Keratinocyte (primary cell): ENCODE measurements around the gene FAM219A.

ENCODE experiments used
- EZH2 ChIP-seq: IDR thresholded peaks from one replicate; pipeline ENCODE4 v1.6.1; 2012; ENCODE audit warnings: inconsistent platforms, mild to moderate bottlenecking, low read length, moderate library complexity
- TF ChIP-seq, protein P1 (sequence below), 3 experiments: IDR thresholded peaks in 1 of 3; conservative IDR thresholded peaks in 1 of 3; optimal IDR thresholded peaks in 1 of 3; 2 replicates in 2 of 3; 3 replicates in 1 of 3; pipeline versions ENCODE3 to v1.5.1; 2011; ENCODE audit warnings: low read length in 3 of 3, mild to moderate bottlenecking in 3 of 3, moderate library complexity in 2 of 3, control low read depth in 1 of 3, inconsistent platforms in 1 of 3; ENCODE audit not compliant: insufficient read depth in 2 of 3; ENCODE audit errors: extremely low read depth in 1 of 3

DNA sequence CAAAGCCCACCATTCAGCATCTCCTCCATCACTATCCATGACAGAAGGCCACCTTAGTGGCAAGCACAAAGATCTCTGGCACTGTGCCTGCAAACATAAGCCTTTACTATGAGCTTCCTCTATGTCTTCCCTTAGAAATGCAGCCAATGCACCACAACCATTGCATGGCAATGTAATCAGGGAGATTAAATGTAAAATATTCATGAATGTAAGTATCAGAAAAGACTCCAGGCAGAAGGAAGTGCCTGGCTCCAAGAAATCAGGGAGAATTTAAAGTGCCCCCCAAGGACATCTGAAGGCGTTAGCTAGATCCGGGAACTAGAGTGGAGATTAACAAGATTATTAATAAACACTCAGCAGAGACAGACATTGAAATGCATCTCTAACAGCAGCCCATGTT, 49.2 kb downstream of the FAM219A start:
- TF ChIP-seq, protein P1, sequence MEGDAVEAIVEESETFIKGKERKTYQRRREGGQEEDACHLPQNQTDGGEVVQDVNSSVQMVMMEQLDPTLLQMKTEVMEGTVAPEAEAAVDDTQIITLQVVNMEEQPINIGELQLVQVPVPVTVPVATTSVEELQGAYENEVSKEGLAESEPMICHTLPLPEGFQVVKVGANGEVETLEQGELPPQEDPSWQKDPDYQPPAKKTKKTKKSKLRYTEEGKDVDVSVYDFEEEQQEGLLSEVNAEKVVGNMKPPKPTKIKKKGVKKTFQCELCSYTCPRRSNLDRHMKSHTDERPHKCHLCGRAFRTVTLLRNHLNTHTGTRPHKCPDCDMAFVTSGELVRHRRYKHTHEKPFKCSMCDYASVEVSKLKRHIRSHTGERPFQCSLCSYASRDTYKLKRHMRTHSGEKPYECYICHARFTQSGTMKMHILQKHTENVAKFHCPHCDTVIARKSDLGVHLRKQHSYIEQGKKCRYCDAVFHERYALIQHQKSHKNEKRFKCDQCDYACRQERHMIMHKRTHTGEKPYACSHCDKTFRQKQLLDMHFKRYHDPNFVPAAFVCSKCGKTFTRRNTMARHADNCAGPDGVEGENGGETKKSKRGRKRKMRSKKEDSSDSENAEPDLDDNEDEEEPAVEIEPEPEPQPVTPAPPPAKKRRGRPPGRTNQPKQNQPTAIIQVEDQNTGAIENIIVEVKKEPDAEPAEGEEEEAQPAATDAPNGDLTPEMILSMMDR (optimal IDR thresholded peaks at IDR 0.05 in 1 of 3, IDR thresholded peaks at IDR 0.05 in 1 of 3, conservative IDR thresholded peaks at IDR 0.05 in 1 of 3; ENCODE audit: extremely low read depth in 1 of 3, insufficient read depth in 2 of 3, low read length in 3 of 3), result no peak
- no peak for TF ChIP-seq EZH2
